GM12872 (cell line): ENCODE measurements around the gene GAB2.

Source experiments
- CTCF ChIP-seq: IDR thresholded peaks from 3 replicates; pipeline ENCODE4 v1.5.1; 2011; ENCODE audit warnings: low read depth, mild to moderate bottlenecking, low read length, moderate library complexity; ENCODE audit not compliant: insufficient read depth

The GAB2 gene

GRCh38 chr11:78255919-78256318 is 161.7 kb downstream of the GAB2 start:
- TF ChIP-seq CTCF, result no peak

GRCh38 chr11:78254268-78254667 is 163.4 kb downstream of the GAB2 start:
- no peak for TF ChIP-seq CTCF

- no peak for TF ChIP-seq CTCF
Observed at GRCh38 chr11:78253797-78254196, 163.8 kb downstream of the GAB2 start.

- no peak for TF ChIP-seq CTCF
Observed at GRCh38 chr11:78251083-78251775, 166.4 kb downstream of the GAB2 start.

- no peak for TF ChIP-seq CTCF
Observed at GRCh38 chr11:78250099-78250498, 167.5 kb downstream of the GAB2 start.

- TF ChIP-seq CTCF, result no peak
Observed at GRCh38 chr11:78248903-78249302, 168.7 kb downstream of the GAB2 start.

- TF ChIP-seq CTCF, result no peak
Observed at GRCh38 chr11:78248191-78248590, 169.4 kb downstream of the GAB2 start.
